ENCODE data around the gene ROBO1. TPM values are rescaled to one million over a fixed set of nuclear protein-coding genes. Genes with fewer than 3 reads are reported as not detected.

The ROBO1 gene
- total RNA-seq, 1 donor from 2014 or later = 169 TPM

GRCh38 chr3:78919021-78919755 is 848.6 kb downstream of the ROBO1 start:
- H3K4me3 ChIP-seq = no peak overlapping the region
- no peaks in the 10 kb centered on the region for H3K36me3 ChIP-seq
- H3K9me3 ChIP-seq (ENCODE audit: low read depth) = no peaks in the 10 kb centered on the region
- no peak overlapping the region for H3K27ac ChIP-seq
- H3F3A ChIP-seq (ENCODE audit: low read depth) = peaks cover 9% of the 10 kb centered on the region
- no peak for DNase-seq (ENCODE audit: low spot score)
- H4K20me1 ChIP-seq (ENCODE audit: low read depth) = no peaks in the 10 kb centered on the region
- Mint-ChIP-seq H3K4me1 (no peaks in the 10 kb centered on the region), H3K36me3 (no peaks in the 10 kb centered on the region), H3K27ac (no peak overlapping the region), H3K4me3 (no peak overlapping the region), H3K27me3 (ENCODE audit: insufficient read depth, low read depth) (no peaks in the 10 kb centered on the region), H3K9me3 (peaks cover 2% of the 10 kb centered on the region)
- H3K27me3 ChIP-seq = no peaks in the 10 kb centered on the region
- peaks cover 1% of the 10 kb centered on the region for H3K4me1 ChIP-seq
- peaks cover 91% of the 10 kb centered on the region for H3K79me2 ChIP-seq (ENCODE audit: low read depth)
- TF ChIP-seq EZH2 (IDR thresholded peaks at IDR 0.05) (no peak), EZH2phosphoT487 (IDR thresholded peaks at IDR 0.05) (no peak), CTCF (IDR thresholded peaks at IDR 0.05) (no peak)
- no peak overlapping the region for H3K4me2 ChIP-seq
- no peak overlapping the region for H3K9ac ChIP-seq
- H2AFZ ChIP-seq (replicated peaks) = no peak overlapping the region

- Histone ChIP-seq H3K79me2 (ENCODE audit: low read depth) (peaks cover 91% of the 10 kb centered on the region), H3K4me1 (peaks cover 8% of the 10 kb centered on the region), H3K27ac (no peak overlapping the region), H2AFZ (replicated peaks) (no peak overlapping the region), H3K9ac (no peak overlapping the region), H3K4me3 (no peak overlapping the region), H3K9me3 (ENCODE audit: low read depth) (no peaks in the 10 kb centered on the region), H3K27me3 (no peaks in the 10 kb centered on the region), H3K4me2 (no peak overlapping the region), H3F3A (ENCODE audit: low read depth) (peaks cover 9% of the 10 kb centered on the region), H3K36me3 (no peaks in the 10 kb centered on the region), H4K20me1 (ENCODE audit: low read depth) (no peaks in the 10 kb centered on the region)
- no peak for DNase-seq (ENCODE audit: low spot score)
- Mint-ChIP-seq H3K9me3 (peaks cover 2% of the 10 kb centered on the region), H3K27me3 (ENCODE audit: insufficient read depth, low read depth) (no peaks in the 10 kb centered on the region), H3K27ac (no peak overlapping the region), H3K4me3 (no peak overlapping the region), H3K4me1 (peaks cover 3% of the 10 kb centered on the region), H3K36me3 (no peaks in the 10 kb centered on the region)
- no peak for TF ChIP-seq EZH2phosphoT487 (IDR thresholded peaks at IDR 0.05)
- TF ChIP-seq EZH2 (IDR thresholded peaks at IDR 0.05) = no peak
- no peak for TF ChIP-seq CTCF (IDR thresholded peaks at IDR 0.05)
Measured at GRCh38 chr3:78918361-78919020, 849.3 kb downstream of the ROBO1 start.

- TF ChIP-seq EZH2 (IDR thresholded peaks at IDR 0.05) (no peak), CTCF (IDR thresholded peaks at IDR 0.05) (no peak), EZH2phosphoT487 (IDR thresholded peaks at IDR 0.05) (no peak)
- Histone ChIP-seq H2AFZ (replicated peaks) (no peak overlapping the region), H3K9ac (no peak overlapping the region), H3K27ac (no peak overlapping the region), H3K9me3 (ENCODE audit: low read depth) (no peaks in the 10 kb centered on the region), H3K27me3 (no peaks in the 10 kb centered on the region), H3K79me2 (ENCODE audit: low read depth) (peaks cover 91% of the 10 kb centered on the region), H3F3A (ENCODE audit: low read depth) (peaks cover 9% of the 10 kb centered on the region), H3K4me1 (peaks cover 11% of the 10 kb centered on the region), H3K36me3 (no peaks in the 10 kb centered on the region), H4K20me1 (ENCODE audit: low read depth) (no peaks in the 10 kb centered on the region), H3K4me3 (no peak overlapping the region), H3K4me2 (no peak overlapping the region)
- Mint-ChIP-seq H3K9me3 (peaks cover 2% of the 10 kb centered on the region), H3K36me3 (no peaks in the 10 kb centered on the region), H3K27ac (no peak overlapping the region), H3K4me1 (peaks cover 7% of the 10 kb centered on the region), H3K27me3 (ENCODE audit: insufficient read depth, low read depth) (no peaks in the 10 kb centered on the region), H3K4me3 (no peak overlapping the region)
- DNase-seq (ENCODE audit: low spot score) = no peak
Measured at GRCh38 chr3:78917536-78917935, 850.3 kb downstream of the ROBO1 start.
